HG03066 (cell line): ENCODE measurements around the gene ZNF586.
"Not testable (repeated sequence)": the region's sequence is repeated elsewhere in the genome, so short reads cannot be mapped to it uniquely, and the experiment has no call there.

Experiments used
- ATAC-seq: cut with Tn5 transposase; IDR thresholded peaks from one replicate; pipeline ENCODE4 v1.9.1; 2021; ENCODE audit warnings: low read depth; ENCODE audit not compliant: unreplicated experiment

ZNF586 gene

DNA sequence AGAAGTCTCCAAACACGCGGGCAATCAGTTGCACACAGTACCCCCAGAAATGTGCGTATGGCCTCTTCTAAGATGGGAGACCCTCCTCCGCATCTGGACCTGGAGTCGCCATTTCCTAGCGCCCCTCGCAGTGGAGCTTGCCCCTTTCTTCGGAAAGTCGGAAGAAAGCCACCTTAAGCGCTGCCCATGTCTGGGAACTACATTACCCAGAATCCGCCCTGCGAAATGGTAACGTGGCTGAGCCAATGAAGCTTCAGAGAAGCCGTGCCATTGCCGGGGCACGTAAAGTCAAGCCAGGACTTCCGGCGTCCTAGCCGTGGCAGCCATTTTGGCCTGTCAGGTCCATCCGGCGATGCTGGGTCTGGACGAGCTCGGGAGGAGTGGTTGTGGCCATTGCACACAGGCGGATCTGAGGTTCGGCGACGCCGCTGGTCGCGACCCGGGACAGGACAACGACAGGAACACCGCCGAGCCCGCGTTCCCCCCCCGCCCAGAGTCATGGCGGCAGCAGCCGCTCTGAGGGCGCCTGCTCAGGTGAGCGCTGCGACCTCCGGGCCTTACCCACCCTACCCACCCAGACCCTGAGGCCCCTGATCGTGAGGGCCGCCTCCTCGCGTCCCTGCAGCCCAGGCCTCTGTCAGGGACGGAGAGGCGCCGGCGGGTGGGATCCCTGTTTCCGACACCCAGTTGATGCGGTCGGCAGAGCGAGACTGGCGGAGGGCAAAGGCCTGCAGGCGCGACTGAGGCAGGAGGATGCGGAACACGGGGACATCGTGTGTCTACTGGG lies at the start of gene ZNF586:
Gene ZNF586 (plus strand): TSS at position 332 of the 787 bp plus-strand sequence. CDS start 167 bp downstream, at position 499.
- ATAC-seq = peak; percentile 98

DNA sequence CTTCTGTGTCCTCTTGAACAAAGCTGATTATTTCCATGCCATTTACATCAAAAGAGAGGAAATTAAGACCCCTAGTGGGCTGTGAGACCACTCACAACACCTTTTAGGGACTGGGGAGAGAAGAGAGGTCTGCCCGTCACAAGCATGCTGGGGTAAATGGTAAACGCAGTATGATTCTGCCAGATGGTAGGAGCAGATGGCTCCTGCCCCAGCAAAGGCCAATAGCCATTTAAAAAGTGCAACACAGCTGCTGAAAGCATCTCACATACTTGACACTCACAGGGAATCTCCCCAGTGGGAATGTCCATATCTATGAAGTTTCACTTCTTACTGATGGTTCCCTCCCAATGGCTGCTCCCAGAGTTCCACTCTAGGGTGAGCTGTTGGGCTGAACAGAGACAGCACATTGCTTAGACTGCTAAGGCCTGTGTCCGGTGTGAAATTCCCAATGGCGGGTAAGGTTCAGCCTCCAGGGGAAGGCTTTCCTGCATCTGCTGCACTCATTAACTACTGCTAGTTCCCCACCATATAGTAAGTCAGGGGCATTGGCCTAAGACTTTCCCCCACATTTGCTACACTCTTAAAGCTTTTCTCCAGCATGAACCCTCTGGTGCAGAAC lies 49.5 kb upstream of the ZNF586 start:
- no peak for ATAC-seq

DNA sequence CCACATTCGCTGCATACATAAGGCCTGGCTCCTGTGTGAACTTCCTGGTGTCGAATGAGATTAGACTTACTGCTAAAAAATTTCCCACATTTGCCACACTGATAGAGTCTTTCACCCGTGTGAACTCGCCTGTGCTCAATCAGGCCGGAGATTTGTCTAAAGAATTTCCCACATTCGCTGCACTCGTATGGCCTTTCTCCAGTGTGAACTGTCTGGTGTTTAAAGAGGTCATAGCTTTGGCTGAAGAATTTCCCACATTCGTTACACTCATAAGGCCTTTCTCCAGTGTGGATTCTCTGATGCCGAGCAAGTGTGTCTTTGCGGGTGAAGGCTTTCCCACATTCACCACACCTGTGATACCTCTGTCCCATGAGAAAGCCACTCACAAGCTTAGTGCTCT lies 48.6 kb upstream of the ZNF586 start:
- ATAC-seq = no peak

DNA sequence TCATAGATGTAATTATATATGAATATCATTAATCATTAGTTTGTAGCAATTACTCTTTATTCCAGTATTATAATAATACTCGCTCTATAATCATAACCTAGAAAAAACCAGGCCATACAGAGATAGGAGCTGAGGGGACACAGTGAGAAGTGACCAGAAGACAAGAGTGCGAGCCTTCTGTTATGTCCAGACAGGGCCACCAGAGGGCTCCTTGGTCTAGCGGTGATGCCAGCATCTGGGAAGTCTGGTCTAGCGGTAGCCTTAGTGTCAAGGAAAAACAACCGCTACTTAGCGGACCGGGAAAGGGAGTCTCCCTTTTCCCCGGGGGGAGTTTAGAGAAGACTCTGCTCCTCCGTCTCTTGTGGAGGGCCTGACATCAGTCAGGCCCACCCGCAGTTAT lies 31.2 kb upstream of the ZNF586 start:
- ATAC-seq = not testable (repeated sequence)

DNA sequence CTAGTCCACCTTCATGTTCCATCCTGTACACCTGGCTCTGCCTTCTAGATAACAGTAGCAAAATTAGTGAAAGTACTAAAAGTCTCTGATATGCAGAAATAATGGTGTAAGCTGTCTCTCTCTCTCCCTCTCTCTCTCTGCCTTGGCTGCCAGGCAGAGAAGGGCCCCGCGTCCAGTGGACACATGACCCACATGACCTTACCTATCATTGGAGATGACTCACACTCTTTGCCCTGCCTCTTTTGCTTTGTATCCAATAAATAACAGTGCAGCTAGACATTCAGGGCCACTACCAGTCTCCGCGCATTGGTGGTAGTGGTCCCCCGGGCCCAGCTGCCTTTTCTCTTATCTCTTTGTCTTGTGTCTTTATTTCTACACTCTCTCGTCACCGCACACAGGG lies 30.7 kb upstream of the ZNF586 start:
- not testable (repeated sequence) for ATAC-seq

DNA sequence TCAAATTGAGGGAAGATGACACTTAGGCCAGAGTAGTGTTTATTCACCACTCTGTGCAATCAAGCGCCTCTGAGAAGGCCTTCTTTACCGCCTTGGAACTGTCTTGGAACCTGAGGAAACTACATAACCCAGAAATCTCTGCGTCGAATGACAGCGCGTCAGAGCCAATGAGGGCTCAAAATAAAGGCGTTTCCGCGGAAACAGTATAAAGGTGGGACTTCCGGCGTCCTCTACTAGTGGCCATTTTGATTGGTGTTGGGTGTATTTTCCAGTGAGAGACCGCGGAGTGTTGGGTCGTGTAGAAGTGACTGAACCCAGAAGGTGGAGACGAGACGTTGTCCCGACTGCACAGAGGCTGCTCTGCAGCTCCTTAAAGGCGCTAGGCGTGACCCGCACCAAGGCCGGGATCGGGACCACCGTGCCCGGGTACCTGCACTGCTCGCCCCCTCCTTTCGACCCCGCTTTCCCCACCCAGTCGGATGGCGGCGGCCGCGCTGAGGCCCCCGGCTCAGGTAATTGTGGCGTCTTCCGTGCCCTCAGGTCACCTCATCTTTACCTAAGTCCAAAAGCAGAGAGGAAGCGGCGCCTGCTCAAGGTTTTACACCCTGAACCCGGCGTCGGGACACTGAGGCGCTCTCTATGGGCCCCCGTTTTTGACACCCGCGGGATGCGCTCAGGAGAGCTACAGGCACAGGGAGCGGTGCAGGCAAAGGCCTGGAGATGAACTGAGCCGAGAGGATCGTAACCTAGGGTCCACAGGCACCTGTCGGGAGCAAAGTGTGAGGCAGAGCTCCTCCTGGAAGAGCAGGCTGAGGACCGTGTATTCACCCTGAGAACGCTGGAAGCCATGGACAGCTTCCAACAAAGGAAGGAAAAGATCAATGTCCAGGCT lies 22.6 kb upstream of the ZNF586 start, which contains the start of gene ZNF776:
Gene ZNF776 (plus strand): TSS at position 236 of the 892 bp plus-strand sequence. CDS start 244 bp downstream, at position 480.
- ATAC-seq = peak; percentile 95

DNA sequence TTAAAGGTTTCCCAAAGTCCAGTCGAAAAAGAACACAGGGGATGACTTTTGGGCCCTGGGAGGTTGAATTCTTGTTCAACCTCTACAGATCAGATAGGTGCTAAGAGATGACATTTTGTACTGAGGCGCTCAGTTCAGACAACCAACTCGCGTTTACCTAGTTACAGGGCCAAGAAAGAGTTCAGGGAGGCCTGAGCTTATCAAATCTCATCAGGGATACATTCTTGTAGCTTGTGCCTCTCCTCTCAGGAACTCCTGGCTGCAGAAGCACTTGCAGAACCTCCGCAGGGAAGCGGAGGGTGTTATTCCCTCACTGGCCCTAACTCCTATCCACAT lies 22.0 kb upstream of the ZNF586 start:
- ATAC-seq = no peak

DNA sequence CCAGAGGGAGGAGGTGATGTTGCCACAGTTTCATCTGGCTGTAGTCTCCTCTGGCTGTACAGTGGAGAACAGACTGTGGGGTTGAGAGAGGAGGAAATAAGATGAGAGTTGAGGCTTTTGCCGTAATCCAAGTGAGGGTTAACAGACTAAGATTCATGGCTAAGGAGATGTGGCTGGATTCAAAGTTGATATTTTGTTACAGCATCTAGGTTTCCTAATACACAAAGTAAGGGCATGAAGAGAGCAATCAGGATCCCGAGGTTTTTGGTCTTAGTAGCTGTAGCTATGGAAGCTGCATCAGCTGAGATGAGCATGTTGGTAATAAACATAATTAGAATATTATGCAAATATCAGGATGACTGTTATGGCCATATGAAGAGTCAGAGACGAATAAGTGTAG lies 21.4 kb upstream of the ZNF586 start:
- ATAC-seq = no peak

DNA sequence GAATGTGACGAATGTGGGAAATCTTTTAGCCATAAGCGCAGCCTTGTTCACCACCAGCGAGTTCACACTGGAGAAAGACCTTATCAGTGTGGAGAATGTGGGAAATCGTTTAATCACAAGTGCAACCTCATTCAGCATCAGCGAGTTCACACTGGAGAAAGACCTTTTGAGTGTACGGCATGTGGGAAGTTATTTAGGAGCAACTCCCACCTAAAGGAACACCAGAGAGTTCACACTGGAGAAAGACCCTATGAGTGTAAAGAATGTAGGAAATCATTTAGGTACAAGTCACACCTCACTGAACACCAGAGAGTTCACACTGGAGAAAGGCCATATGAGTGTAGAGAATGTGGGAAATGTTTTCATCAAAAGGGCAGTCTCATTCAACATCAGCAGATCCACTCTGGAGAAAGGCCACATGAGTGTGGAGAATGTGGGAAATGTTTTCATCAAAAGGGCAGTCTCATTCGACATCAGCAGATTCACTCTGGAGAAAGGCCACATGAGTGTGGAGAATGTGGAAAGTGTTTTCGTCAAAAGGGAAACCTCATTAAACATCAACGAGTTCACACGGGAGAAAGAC lies 15.3 kb upstream of the ZNF586 start:
- no peak for ATAC-seq

DNA sequence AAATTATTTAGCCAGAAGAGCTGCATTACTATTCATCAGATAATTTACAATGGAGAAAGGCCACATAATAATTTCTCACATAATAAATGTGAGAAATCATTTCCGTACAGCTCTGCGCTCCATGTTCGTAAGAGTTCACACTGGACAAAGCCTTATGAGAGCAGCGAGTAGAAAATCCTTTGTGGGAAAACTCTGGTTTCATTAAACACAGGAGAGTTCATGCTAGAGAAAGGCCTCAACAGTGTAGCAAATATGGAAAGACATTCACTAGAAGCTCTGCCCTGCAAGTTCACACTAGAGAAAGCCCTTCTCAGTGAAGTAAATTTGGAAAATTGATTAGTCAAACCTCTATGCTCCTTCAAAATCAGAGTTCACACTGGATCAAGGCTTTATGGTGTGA lies 14.4 kb upstream of the ZNF586 start:
- no peak for ATAC-seq

DNA sequence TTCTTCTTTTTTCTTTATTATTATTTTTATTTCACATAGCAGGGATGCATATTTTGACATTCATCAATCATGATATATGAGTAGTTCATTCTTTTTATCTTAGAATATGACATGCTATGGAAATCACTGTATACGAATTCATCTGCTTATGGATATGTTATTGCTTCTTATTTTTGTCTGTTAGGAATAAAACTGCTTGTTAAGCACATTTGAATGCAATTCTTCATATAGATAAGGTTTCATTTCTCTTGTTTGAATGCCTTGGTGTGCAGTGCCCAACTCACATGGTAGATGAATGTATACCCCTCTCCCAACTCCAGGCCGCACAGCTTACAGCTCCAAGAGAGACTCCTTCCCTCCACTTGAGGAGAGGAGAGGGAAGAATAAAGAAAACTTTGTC lies 11.5 kb upstream of the ZNF586 start:
- ATAC-seq = no peak

DNA sequence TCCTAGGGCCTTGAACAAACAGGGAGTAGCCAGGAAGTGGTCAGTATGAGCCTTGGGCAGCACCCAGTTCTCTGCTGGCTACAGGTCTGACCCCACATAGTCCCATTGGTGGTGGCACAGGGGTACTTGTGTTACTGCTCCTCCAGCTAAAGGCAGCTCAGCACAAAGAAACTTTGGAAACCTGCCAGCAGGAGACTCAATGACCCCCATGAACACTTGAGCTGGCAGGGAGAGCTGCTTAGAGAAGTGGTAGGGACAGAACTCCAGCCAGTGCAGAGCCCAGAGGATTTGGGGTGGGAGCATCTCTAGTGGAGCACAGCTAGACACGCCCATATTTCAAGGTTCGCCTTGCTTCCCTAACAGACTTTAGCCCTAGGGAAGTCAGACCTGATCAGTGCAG lies 10.4 kb upstream of the ZNF586 start:
- ATAC-seq = no peak

DNA sequence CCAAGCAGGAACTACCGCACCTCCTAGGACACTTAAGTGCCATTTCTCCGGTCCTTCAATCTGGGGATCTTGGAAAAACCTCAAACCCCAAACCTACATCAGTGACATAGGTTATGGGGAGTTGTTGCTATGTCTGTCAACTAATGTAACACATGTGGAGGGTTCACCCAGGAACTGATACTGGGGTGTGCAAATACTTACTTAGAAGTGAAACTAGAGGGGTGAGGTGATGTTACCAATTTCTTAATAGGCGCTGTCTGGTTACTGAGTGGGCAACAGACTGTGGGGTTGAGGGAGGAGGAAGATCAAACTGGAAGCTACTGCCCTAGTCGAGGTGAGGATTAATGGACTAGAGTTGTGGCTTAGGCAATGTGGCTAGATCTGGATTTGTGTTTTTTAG lies 1.9 kb downstream of the ZNF586 start:
- no peak for ATAC-seq

DNA sequence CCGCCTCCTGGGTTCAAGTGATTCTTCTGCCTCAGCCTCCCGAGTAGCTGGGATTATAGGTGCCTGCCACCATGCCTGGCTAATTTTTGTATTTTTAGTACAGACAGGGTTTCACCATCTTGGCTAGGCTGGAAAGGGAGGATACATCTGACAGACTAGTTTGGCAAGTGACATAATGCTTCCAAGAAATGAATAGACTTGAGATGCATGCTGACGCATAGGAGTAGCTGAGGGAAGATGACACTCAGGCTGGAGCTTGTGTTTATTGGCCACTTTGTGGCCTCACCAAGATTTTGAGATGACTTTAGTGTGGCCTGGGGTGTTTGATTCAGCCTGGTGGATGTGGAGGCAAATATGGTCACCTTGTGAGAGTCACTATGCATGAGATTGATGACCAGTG lies 4.0 kb downstream of the ZNF586 start:
- no peak for ATAC-seq

DNA sequence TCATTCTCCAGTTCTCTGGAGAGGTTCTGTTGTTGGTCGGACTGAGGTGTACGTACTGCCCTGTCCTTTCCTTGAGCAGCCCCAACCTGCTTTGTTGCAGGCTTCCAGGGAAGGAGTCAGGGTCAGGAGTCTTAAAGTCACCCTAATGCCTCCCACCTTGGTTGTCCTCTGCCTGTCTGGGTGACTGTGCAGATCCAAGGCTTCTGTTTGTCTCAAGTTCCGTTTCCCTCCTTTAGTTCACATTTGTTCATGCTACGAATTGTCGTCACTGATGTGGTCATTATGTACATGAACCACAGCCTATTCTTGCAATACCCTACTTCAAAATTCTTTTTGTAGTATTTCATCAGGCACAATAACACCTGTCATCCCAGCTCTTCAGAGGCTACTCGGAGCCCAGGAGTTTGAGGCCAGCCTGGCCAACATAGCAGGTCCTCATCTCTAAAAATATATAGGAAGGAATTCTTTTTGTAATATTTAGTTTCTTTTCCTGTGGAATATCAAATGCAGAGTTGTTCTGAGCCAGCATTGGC lies 7.4 kb downstream of the ZNF586 start:
- ATAC-seq = no peak

DNA sequence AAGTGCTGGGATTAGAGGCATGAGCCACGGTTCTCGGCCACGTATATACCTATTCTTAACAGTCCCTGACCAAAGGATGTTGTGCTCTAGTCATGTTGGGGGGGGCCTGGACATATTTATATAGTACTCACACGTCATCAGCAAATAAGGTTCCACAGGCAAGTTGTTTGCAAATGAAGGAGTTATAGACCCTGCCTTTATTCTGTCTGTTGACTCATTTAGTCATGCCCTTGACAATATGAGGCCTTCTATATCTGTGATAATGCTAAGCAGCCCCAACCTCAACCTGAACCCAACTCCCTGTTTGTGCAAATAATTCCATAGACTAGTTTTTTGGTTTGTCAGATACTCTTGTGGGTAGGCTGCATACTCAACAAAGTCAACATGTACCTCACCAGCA lies 8.9 kb downstream of the ZNF586 start:
- no peak for ATAC-seq

DNA sequence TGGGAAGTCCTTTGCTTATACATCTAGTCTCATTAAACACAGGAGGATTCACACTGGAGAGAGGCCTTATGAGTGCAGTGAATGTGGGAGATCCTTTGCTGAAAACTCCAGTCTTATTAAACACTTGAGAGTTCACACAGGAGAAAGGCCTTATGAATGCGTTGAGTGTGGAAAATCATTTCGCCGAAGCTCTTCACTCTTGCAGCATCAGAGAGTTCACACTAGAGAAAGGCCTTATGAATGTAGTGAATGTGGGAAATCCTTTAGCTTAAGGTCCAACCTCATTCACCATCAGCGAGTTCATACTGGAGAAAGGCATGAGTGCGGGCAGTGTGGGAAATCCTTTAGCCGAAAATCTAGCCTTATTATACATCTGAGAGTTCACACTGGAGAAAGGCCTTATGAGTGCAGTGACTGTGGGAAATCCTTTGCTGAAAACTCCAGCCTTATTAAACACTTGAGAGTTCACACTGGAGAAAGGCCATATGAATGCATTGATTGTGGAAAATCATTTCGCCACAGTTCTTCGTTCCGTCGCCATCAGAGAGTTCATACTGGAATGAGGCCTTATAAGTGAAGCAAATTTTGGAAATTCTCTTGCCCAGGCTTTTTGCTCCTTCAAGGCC lies 9.9 kb downstream of the ZNF586 start:
- no peak for ATAC-seq

DNA sequence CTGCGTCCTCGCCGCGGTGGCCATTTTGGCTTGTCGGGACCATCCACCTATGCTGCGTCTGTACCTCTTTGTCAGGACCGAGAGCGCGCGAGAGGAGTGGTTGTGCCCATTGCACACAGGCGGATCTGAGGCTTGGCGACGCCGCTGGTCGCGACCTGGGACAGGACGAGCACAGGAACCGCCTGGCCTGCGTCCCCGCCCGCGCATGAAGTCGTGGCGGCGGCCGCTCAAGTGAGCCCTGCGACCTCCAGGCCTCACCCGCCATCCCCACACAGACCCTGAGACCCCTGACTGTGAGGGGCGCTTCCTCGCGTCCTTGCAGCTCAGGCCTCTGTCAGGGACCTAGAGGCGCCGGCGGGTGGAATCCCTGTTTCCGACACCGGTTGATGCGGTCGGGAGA lies 16.8 kb downstream of the ZNF586 start:
- no peak for ATAC-seq

DNA sequence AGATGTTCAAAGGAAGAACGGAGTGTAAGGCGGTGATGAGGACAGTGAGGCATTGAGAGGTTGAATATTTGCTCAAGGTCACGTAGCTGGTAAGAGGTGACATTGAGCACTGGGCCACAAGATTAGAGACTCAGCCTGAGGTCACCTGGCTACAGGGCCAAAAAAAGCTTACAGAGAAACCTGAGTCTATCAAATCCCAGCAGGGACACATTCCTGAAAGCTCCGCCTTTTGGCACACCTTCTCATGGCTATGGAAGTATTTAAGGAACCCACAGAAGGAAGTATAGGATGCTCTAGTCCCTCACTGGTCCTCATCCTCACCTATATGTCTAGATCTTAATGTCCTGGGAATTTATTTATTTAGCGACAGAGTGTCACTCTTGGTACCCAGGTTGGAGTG lies 17.4 kb downstream of the ZNF586 start:
- ATAC-seq = no peak

DNA sequence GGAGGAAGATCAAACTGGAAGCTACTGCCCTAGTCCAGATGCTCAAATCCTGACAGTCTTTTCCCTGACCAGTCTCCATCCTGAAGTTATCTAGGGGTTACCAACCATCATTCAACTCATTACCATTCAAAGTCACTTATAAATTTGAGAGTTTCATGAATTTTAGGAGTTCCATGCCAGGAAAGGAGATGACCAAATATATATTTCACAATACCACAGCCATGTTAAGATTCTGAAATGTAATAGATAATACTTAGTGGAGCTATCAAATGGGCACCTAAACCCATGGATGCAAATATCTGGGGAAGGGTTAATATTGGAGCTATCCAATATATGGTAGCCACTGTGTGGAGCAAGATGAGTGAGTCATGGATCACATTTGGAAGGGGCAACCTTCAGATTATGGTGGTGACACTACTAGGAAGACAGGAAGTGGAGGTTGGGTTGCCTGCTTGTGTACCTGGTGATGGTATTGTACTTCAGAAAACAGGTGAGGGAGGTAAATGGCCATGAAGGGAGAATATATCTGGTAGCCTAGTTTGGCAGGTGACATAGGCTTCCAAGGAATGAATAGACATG lies 18.7 kb downstream of the ZNF586 start:
- ATAC-seq = no peak
